ENCODE measurements around the gene NME3. TPM values are rescaled to one million over a fixed set of nuclear protein-coding genes. Genes with fewer than 3 reads are reported as not detected.

NME3 gene
- total RNA-seq, 1 experiment from 2014 or later: 76.9 TPM

DNA sequence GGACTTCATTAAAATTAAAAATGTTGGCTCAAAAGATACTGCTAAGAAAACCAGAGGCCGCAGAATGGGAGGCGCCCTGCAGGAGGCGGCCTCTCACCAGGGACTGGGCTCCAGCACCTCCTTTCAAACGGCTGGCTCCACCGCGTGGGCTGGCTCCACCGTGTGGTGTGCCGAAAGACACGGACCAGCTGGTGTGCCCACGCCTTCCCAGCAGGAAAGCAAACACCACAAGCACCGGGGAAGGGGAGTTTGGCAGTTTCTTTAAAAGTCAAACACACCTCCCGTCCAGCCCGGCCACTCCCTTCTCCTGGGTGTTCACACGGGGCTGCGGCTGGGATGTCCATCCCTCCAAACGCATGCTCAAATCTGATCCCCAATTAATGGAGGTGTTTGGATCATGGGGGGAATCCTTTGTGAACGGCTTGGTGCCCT is 41.4 kb upstream of the NME3 start:
- DNase-seq: peak; percentile 68
- no peaks in the 10 kb centered on the region for H3K79me2 ChIP-seq (ENCODE audit: insufficient read depth, low read length)
- H3K27me3 ChIP-seq (ENCODE audit: insufficient read depth, low read length): no peaks in the 10 kb centered on the region

More for the DNA sequence above, 41.4 kb upstream of the NME3 start:
- Histone ChIP-seq H2BK12ac (ENCODE audit: insufficient read length, low read depth, low read length) (no peak overlapping the region), H2BK15ac (ENCODE audit: low read depth, low read length) (no peak overlapping the region), H3K23ac (ENCODE audit: insufficient read length, low read depth, low read length) (no peak overlapping the region), H2BK5ac (ENCODE audit: insufficient read length, low read length) (no peak overlapping the region), H3K14ac (ENCODE audit: insufficient read depth, low read length) (no peak overlapping the region), H3K27ac (ENCODE audit: insufficient read length, low read depth, low read length) (no peak overlapping the region), H2AFZ (ENCODE audit: low read length) (no peak overlapping the region), H2BK120ac (ENCODE audit: low read depth, low read length, poor library complexity, severe bottlenecking) (no peak overlapping the region), H3K9me3 (ENCODE audit: control insufficient read depth, low read depth, low read length) (no peaks in the 10 kb centered on the region), H3K56ac (ENCODE audit: insufficient read length, low read depth, low read length) (no peak overlapping the region), H3K79me1 (ENCODE audit: insufficient read depth, low read depth, low read length, poor library complexity, severe bottlenecking) (no peaks in the 10 kb centered on the region), H3K4me2 (ENCODE audit: insufficient read depth, insufficient read length, low read length) (no peak overlapping the region), H3K23me2 (ENCODE audit: insufficient read length, low read depth, low read length, poor library complexity, severe bottlenecking) (no peaks in the 10 kb centered on the region), H3T11ph (ENCODE audit: low read length) (no peak overlapping the region), H4K5ac (ENCODE audit: insufficient read length, low read depth, low read length) (no peak overlapping the region), H3K4me1 (ENCODE audit: insufficient read depth, low read length) (no peaks in the 10 kb centered on the region), H2AK5ac (ENCODE audit: insufficient read length, low read length) (no peak overlapping the region), H3K18ac (ENCODE audit: insufficient read length, low read depth, low read length) (no peak overlapping the region), H4K20me1 (ENCODE audit: control insufficient read depth, insufficient read depth, insufficient read length) (no peaks in the 10 kb centered on the region), H3K9ac (ENCODE audit: extremely low read depth, insufficient read length, low read length) (no peak overlapping the region), H4K91ac (ENCODE audit: insufficient read length, low read depth, low read length) (no peak overlapping the region), H3K4ac (ENCODE audit: low read depth, low read length) (no peak overlapping the region), H2BK20ac (ENCODE audit: low read depth, low read length, poor library complexity, severe bottlenecking) (no peak overlapping the region), H4K8ac (replicated peaks; ENCODE audit: insufficient read length, low read depth, low read length) (no peak overlapping the region)
- WGBS (ENCODE audit: extremely low coverage, insufficient read length, low lambda C conversion rate): no CpG with 5 or more reads among the region's 17 CpGs
- Mint-ChIP-seq H3K27ac (no peak overlapping the region), H3K4me3 (no peak overlapping the region), H3K36me3 (ENCODE audit: insufficient read depth in 1 of 3, low read depth in 3 of 3) (peaks cover 5 to 27% (median 15%) of the 10 kb centered on the region in 3 experiments; a peak in 6 of 7 replicates), H3K27me3 (ENCODE audit: low read depth) (no peaks in the 10 kb centered on the region), H3K9me3 (no peaks in the 10 kb centered on the region), H3K4me1 (peaks cover 0 to 3% of the 10 kb centered on the region in 2 experiments; a peak in 2 of 4 replicates)
- TF ChIP-seq, protein P1, sequence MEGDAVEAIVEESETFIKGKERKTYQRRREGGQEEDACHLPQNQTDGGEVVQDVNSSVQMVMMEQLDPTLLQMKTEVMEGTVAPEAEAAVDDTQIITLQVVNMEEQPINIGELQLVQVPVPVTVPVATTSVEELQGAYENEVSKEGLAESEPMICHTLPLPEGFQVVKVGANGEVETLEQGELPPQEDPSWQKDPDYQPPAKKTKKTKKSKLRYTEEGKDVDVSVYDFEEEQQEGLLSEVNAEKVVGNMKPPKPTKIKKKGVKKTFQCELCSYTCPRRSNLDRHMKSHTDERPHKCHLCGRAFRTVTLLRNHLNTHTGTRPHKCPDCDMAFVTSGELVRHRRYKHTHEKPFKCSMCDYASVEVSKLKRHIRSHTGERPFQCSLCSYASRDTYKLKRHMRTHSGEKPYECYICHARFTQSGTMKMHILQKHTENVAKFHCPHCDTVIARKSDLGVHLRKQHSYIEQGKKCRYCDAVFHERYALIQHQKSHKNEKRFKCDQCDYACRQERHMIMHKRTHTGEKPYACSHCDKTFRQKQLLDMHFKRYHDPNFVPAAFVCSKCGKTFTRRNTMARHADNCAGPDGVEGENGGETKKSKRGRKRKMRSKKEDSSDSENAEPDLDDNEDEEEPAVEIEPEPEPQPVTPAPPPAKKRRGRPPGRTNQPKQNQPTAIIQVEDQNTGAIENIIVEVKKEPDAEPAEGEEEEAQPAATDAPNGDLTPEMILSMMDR (conservative IDR thresholded peaks at IDR 0.05): peak; percentile 69

Measured in H9 (cell line).